HepG2 (cell line): ENCODE measurements around the gene TBC1D14. TPM values are rescaled to one million over a fixed set of nuclear protein-coding genes. Genes with fewer than 3 reads are reported as not detected.

Experiments used
- BCLAF1 ChIP-seq: fragments of 450-650 bp; IDR thresholded peaks from 2 replicates; pipeline ENCODE4 v1.6.1; 2017; ENCODE audit warnings: mild to moderate bottlenecking
- DNMT1 ChIP-seq: sonication (generic); formaldehyde crosslinking; IDR thresholded peaks from 2 replicates; pipeline ENCODE4 v1.5.1; 2020; ENCODE audit warnings: mild to moderate bottlenecking, missing genetic modification reagents
- HOMEZ ChIP-seq: IDR thresholded peaks from 2 replicates; pipeline ENCODE4 v1.6.1; 2016; ENCODE audit warnings: low read depth
- MAZ ChIP-seq, 2 experiments: sonication (generic) in 1 of 2; formaldehyde crosslinking in 1 of 2; IDR thresholded peaks; 2 replicates each; pipeline versions ENCODE4 v1.5.0 to v1.6.1; 2012 to 2020; ENCODE audit warnings: low read depth in 2 of 2, mild to moderate bottlenecking in 2 of 2, borderline replicate concordance in 1 of 2, improper control_type of control experiment in 1 of 2, low read length in 1 of 2, missing genetic modification reagents in 1 of 2, moderate library complexity in 1 of 2
- NCOA1 ChIP-seq: sonication (generic); formaldehyde crosslinking; IDR thresholded peaks from 2 replicates; pipeline ENCODE4 v1.9.0; 2021; ENCODE audit warnings: missing genetic modification reagents
- NFE2L1 ChIP-seq: sonication (generic); formaldehyde crosslinking; IDR thresholded peaks from 2 replicates; pipeline ENCODE4 v1.4.0; 2020; ENCODE audit warnings: missing genetic modification reagents, mild to moderate bottlenecking, borderline replicate concordance
- REXO4 ChIP-seq: sonication (generic); formaldehyde crosslinking; IDR thresholded peaks from 2 replicates; pipeline ENCODE4 v1.8.0; 2022; ENCODE audit warnings: missing genetic modification reagents, mild to moderate bottlenecking, borderline replicate concordance
- SALL1 ChIP-seq: sonication (generic); formaldehyde crosslinking; IDR thresholded peaks from 2 replicates; pipeline ENCODE4 v1.8.0; 2022; ENCODE audit warnings: mild to moderate bottlenecking, missing genetic modification reagents
- SALL2 ChIP-seq: sonication (generic); formaldehyde crosslinking; IDR thresholded peaks from 2 replicates; pipeline ENCODE4 v1.8.1; 2023; ENCODE audit warnings: mild to moderate bottlenecking, missing genetic modification reagents, inconsistent platforms
- SIX1 ChIP-seq: sonication (generic); formaldehyde crosslinking; IDR thresholded peaks from 2 replicates; pipeline ENCODE4 v1.4.0; 2020; ENCODE audit warnings: missing genetic modification reagents, borderline replicate concordance
- SMAD3 ChIP-seq: sonication (generic); formaldehyde crosslinking; IDR thresholded peaks from 2 replicates; pipeline ENCODE4 v1.4.0; 2020; ENCODE audit warnings: missing genetic modification reagents
- SOX6 ChIP-seq, 2 experiments: fragments of 450-650 bp in 1 of 2; sonication (generic) in 1 of 2; formaldehyde crosslinking in 1 of 2; IDR thresholded peaks; 2 replicates each; pipeline versions ENCODE4 v1.4.0 to v1.6.1; 2017 to 2020; ENCODE audit warnings: antibody characterized with exemption in 1 of 2, mild to moderate bottlenecking in 1 of 2, missing genetic modification reagents in 1 of 2
- SRF ChIP-seq: IDR thresholded peaks from 2 replicates; pipeline ENCODE4 v1.6.1; 2011; ENCODE audit warnings: mild to moderate bottlenecking, low read depth, low read length, moderate library complexity
- STAT5B ChIP-seq: sonication (generic); formaldehyde crosslinking; IDR thresholded peaks from 2 replicates; pipeline ENCODE4 v1.4.0; 2020; ENCODE audit warnings: missing genetic modification reagents
- ZBTB39 ChIP-seq: sonication (generic); formaldehyde crosslinking; IDR thresholded peaks from 2 replicates; pipeline ENCODE4 v1.5.0; 2020; ENCODE audit warnings: missing genetic modification reagents
- ZNF143 ChIP-seq: sonication (generic); formaldehyde crosslinking; IDR thresholded peaks from 2 replicates; pipeline ENCODE4 v1.4.0; 2020; ENCODE audit warnings: missing genetic modification reagents
- ZNF274 ChIP-seq: sonication (generic); formaldehyde crosslinking; IDR thresholded peaks from 2 replicates; pipeline ENCODE4 v1.5.1; 2020; ENCODE audit warnings: mild to moderate bottlenecking, missing genetic modification reagents
- ZNF44 ChIP-seq: sonication (generic); formaldehyde crosslinking; IDR thresholded peaks from 2 replicates; pipeline ENCODE4 v1.5.1; 2020; ENCODE audit warnings: mild to moderate bottlenecking, missing genetic modification reagents
- ZNF496 ChIP-seq: sonication (generic); formaldehyde crosslinking; IDR thresholded peaks from 2 replicates; pipeline ENCODE4 v1.8.1; 2023; ENCODE audit warnings: mild to moderate bottlenecking, moderate library complexity, missing genetic modification reagents; ENCODE audit not compliant: insufficient replicate concordance
- ZNF572 ChIP-seq: sonication (generic); formaldehyde crosslinking; IDR thresholded peaks from 2 replicates; pipeline ENCODE4 v1.5.1; 2020; ENCODE audit warnings: mild to moderate bottlenecking, missing genetic modification reagents
- ZNF724P ChIP-seq: sonication (generic); formaldehyde crosslinking; IDR thresholded peaks from 2 replicates; pipeline ENCODE4 v1.8.0; 2022; ENCODE audit warnings: missing genetic modification reagents, borderline replicate concordance
- ZNF790 ChIP-seq: sonication (generic); formaldehyde crosslinking; IDR thresholded peaks from 2 replicates; pipeline ENCODE4 v1.8.0; 2022; ENCODE audit warnings: missing genetic modification reagents, mild to moderate bottlenecking, borderline replicate concordance
- ZNF878 ChIP-seq: sonication (generic); formaldehyde crosslinking; IDR thresholded peaks from 2 replicates; pipeline ENCODE4 v1.8.1; 2023; ENCODE audit warnings: mild to moderate bottlenecking, missing genetic modification reagents, moderate library complexity
- polyA plus RNA-seq, 8 experiments: library from polyadenylated mRNA; depleted of rRNA in 3 of 8; stranded (reverse) in 7 of 8; unstranded in 1 of 8; fragments of >200 nt; fragmentation: Illumina TruSeq in 4 of 8; extraction: Trizol in 4 of 8; gene quantifications; 2 replicates each; pipeline versions ENCODE4 v1.2.1 to v1.2.3, GENCODE V29; 2011 to 2016; ENCODE audit warnings: low read depth in 4 of 8, missing spikeins in 1 of 8, mixed read lengths in 1 of 8; ENCODE audit not compliant: insufficient read depth in 1 of 8
- total RNA-seq, 5 experiments: library from RNA; depleted of rRNA; stranded (reverse); fragments of >200 nt; fragmentation: Illumina TruSeq; extraction: Trizol; gene quantifications; 2 replicates each; pipeline ENCODE4 v1.2.3, GENCODE V29; 2016; ENCODE audit warnings: low read depth in 1 of 5

The TBC1D14 gene
- total and polyA plus RNA-seq, 2 of the 13 experiments (the other 11 are each of a cell fraction or from before 2014, with no cell fraction given) = 29.5 to 46.5 TPM

GRCh38 chr4:6917461-6918271 lies 8.0 kb downstream of the TBC1D14 start (continued):
- TF ChIP-seq SOX6 (IDR thresholded peaks at IDR 0.05) = no peak
- TF ChIP-seq SOX6 (CRISPR knock-in tag; IDR thresholded peaks at IDR 0.05) = peak; percentile 99
- TF ChIP-seq BCLAF1 = no peak
- TF ChIP-seq ZNF143 = peak; percentile 34; the same call in 1 of the 2 replicates
- no peak for TF ChIP-seq ZNF496 (CRISPR knock-in tag)
- TF ChIP-seq ZNF44 (CRISPR knock-in tag) = 0 out of 2 replicates have a peak, but pooled peaks have one; percentile 73
- TF ChIP-seq ZNF572 (CRISPR knock-in tag) = no peak
- TF ChIP-seq SALL1 = peak; percentile 98
- peak; percentile 85 for TF ChIP-seq SMAD3
- peak; percentile 94; the same call in 1 of the 2 replicates for TF ChIP-seq ZNF274 (CRISPR knock-in tag)
- peak; percentile 79 for TF ChIP-seq SRF
- peak; percentile 59; the same call in 1 of the 2 replicates for TF ChIP-seq SALL2 (CRISPR knock-in tag)
- no peak for TF ChIP-seq NFE2L1
- peak; percentile 41 for TF ChIP-seq ZNF878 (CRISPR knock-in tag)
- peak; percentile 67; the same call in 1 of the 2 replicates for TF ChIP-seq STAT5B
- peak; percentile 85 for TF ChIP-seq HOMEZ (CRISPR knock-in tag)
- no peak; the same call in 1 of the 2 replicates for TF ChIP-seq NCOA1 (CRISPR knock-in tag)
- TF ChIP-seq ZNF790 (CRISPR knock-in tag) = no peak
- peak; percentile 46; the same call in 1 of the 2 replicates for TF ChIP-seq ZNF724P (CRISPR knock-in tag)
- no peak for TF ChIP-seq ZBTB39
- no peak for TF ChIP-seq DNMT1 (CRISPR knock-in tag)
- TF ChIP-seq MAZ (IDR thresholded peaks at IDR 0.05; ENCODE audit: borderline replicate concordance, low read depth, low read length) = no peak
- no peak for TF ChIP-seq MAZ (CRISPR knock-in tag; IDR thresholded peaks at IDR 0.05; ENCODE audit: low read depth)
- TF ChIP-seq SIX1 (CRISPR knock-in tag) = peak; percentile 72; the same call in 1 of the 2 replicates
- no peak for TF ChIP-seq REXO4 (CRISPR knock-in tag)
